NCI-H146 (cell line): ENCODE data around the gene ABCG4.

Source experiments
- DNase-seq: peaks from one replicate; lab custom pipeline; 2025; lab: John Stamatoyannopoulos, UW

Gene ABCG4

GRCh38 chr11:119206511-119207414 is 57.9 kb downstream of the ABCG4 start:
- DNase-seq = peak; percentile 82

GRCh38 chr11:119207415-119207960 is 58.6 kb downstream of the ABCG4 start:
- no peak for DNase-seq

- DNase-seq = no peak
Measured at GRCh38 chr11:119209186-119209585, 60.3 kb downstream of the ABCG4 start.

GRCh38 chr11:119210050-119210449 is 61.2 kb downstream of the ABCG4 start:
- DNase-seq = no peak
